Measurements from ENCODE around the gene WDR27. TPM values are rescaled to one million over a fixed set of nuclear protein-coding genes. Genes with fewer than 3 reads are reported as not detected.

WDR27 gene
- total RNA-seq, 1 experiment from 2014 or later, result 18.0 TPM

GRCh38 chr6:169575365-169575764, 126.5 kb downstream of the WDR27 start:
- Histone ChIP-seq H3K4me3 (no peak overlapping the region), H3K27me3 (no peaks in the 10 kb centered on the region), H3K9me3 (no peaks in the 10 kb centered on the region), H3K36me3 (no peaks in the 10 kb centered on the region)
- no peak for DNase-seq

GRCh38 chr6:169574420-169574819, 127.4 kb downstream of the WDR27 start:
- Histone ChIP-seq H3K9me3 (no peaks in the 10 kb centered on the region), H3K36me3 (peaks cover 5% of the 10 kb centered on the region; the same call in 1 of the 2 replicates), H3K4me3 (no peak overlapping the region), H3K27me3 (no peaks in the 10 kb centered on the region)
- DNase-seq, result no peak

- Histone ChIP-seq H3K9me3 (no peaks in the 10 kb centered on the region), H3K36me3 (peaks cover 5% of the 10 kb centered on the region; the same call in 1 of the 2 replicates), H3K4me3 (no peak overlapping the region), H3K27me3 (no peaks in the 10 kb centered on the region)
- no peak for DNase-seq
Observed at GRCh38 chr6:169573883-169574282, 127.9 kb downstream of the WDR27 start.

GRCh38 chr6:169571123-169571962, 130.5 kb downstream of the WDR27 start:
- Histone ChIP-seq H3K9me3 (no peaks in the 10 kb centered on the region), H3K4me3 (no peak overlapping the region), H3K27me3 (no peaks in the 10 kb centered on the region), H3K36me3 (peaks cover 5% of the 10 kb centered on the region)
- DNase-seq, result peak; percentile 67

- no peaks in the 10 kb centered on the region for H3K27me3 ChIP-seq
- DNase-seq, result no peak
- no peak overlapping the region for H3K4me3 ChIP-seq
- peaks cover 5% of the 10 kb centered on the region for H3K36me3 ChIP-seq
- no peaks in the 10 kb centered on the region for H3K9me3 ChIP-seq
Observed at GRCh38 chr6:169568314-169569087, 133.3 kb downstream of the WDR27 start.

GRCh38 chr6:169567819-169568218, 134.0 kb downstream of the WDR27 start:
- no peak overlapping the region for H3K4me3 ChIP-seq
- no peak for DNase-seq
- no peaks in the 10 kb centered on the region for H3K9me3 ChIP-seq
- no peaks in the 10 kb centered on the region for H3K27me3 ChIP-seq
- H3K36me3 ChIP-seq, result peaks cover 5% of the 10 kb centered on the region

GRCh38 chr6:169566961-169567750, 134.7 kb downstream of the WDR27 start:
- Histone ChIP-seq H3K9me3 (no peaks in the 10 kb centered on the region), H3K27me3 (no peaks in the 10 kb centered on the region), H3K36me3 (peaks cover 5% of the 10 kb centered on the region), H3K4me3 (no peak overlapping the region)
- no peak for DNase-seq

GRCh38 chr6:169566319-169566718, 135.5 kb downstream of the WDR27 start:
- no peak for DNase-seq
- H3K36me3 ChIP-seq, result peaks cover 5% of the 10 kb centered on the region
- H3K4me3 ChIP-seq, result no peak overlapping the region
- H3K27me3 ChIP-seq, result no peaks in the 10 kb centered on the region
- H3K9me3 ChIP-seq, result no peaks in the 10 kb centered on the region

GRCh38 chr6:169564453-169565240, 137.2 kb downstream of the WDR27 start:
- no peak for DNase-seq
- Histone ChIP-seq H3K4me3 (no peak overlapping the region), H3K36me3 (peaks cover 8% of the 10 kb centered on the region), H3K27me3 (no peaks in the 10 kb centered on the region), H3K9me3 (peaks cover 3% of the 10 kb centered on the region; the same call in 1 of the 2 replicates)

GRCh38 chr6:169561665-169562064, 140.2 kb downstream of the WDR27 start:
- no peak for DNase-seq
- no peak overlapping the region for H3K4me3 ChIP-seq
- H3K36me3 ChIP-seq, result peaks cover 16% of the 10 kb centered on the region
- no peaks in the 10 kb centered on the region for H3K27me3 ChIP-seq
- H3K9me3 ChIP-seq, result peaks cover 3% of the 10 kb centered on the region; the same call in 1 of the 2 replicates

- Histone ChIP-seq H3K27me3 (no peaks in the 10 kb centered on the region), H3K4me3 (no peak overlapping the region), H3K36me3 (peaks cover 22% of the 10 kb centered on the region), H3K9me3 (peaks cover 3% of the 10 kb centered on the region; the same call in 1 of the 2 replicates)
- DNase-seq, result no peak
Observed at GRCh38 chr6:169559592-169559991, 142.2 kb downstream of the WDR27 start.

- Histone ChIP-seq H3K4me3 (peak overlapping the region; percentile 10; the same call in 1 of the 2 replicates), H3K9me3 (peaks cover 3% of the 10 kb centered on the region; the same call in 1 of the 2 replicates), H3K27me3 (no peaks in the 10 kb centered on the region), H3K36me3 (peaks cover 22% of the 10 kb centered on the region)
- DNase-seq, result peak; percentile 77
Observed at GRCh38 chr6:169558774-169559441, 142.9 kb downstream of the WDR27 start.

- Histone ChIP-seq H3K36me3 (peaks cover 22% of the 10 kb centered on the region), H3K4me3 (peak overlapping the region; percentile 10; the same call in 1 of the 2 replicates), H3K9me3 (peaks cover 3% of the 10 kb centered on the region; the same call in 1 of the 2 replicates), H3K27me3 (no peaks in the 10 kb centered on the region)
- peak; percentile 18 for DNase-seq
Observed at GRCh38 chr6:169558378-169558773, 143.5 kb downstream of the WDR27 start.

GRCh38 chr6:169557887-169558286, 143.9 kb downstream of the WDR27 start:
- peaks cover 22% of the 10 kb centered on the region for H3K36me3 ChIP-seq
- peak overlapping the region; percentile 10; the same call in 1 of the 2 replicates for H3K4me3 ChIP-seq
- DNase-seq, result no peak
- no peaks in the 10 kb centered on the region for H3K27me3 ChIP-seq
- peaks cover 3% of the 10 kb centered on the region; the same call in 1 of the 2 replicates for H3K9me3 ChIP-seq

GRCh38 chr6:169556758-169557548, 144.9 kb downstream of the WDR27 start:
- DNase-seq, result no peak

More at GRCh38 chr6:169556758-169557548, 144.9 kb downstream of the WDR27 start:
- Histone ChIP-seq H3K9me3 (peaks cover 3% of the 10 kb centered on the region; the same call in 1 of the 2 replicates), H3K36me3 (peaks cover 22% of the 10 kb centered on the region), H3K27me3 (no peaks in the 10 kb centered on the region), H3K4me3 (no peak overlapping the region)
